Astrocyte of the cerebellum (primary cell): ENCODE measurements around the gene F10.

Experiments used
- DNase-seq: peaks from one replicate; pipeline ENCODE4 v3.0.0-alpha.2; 2011; ENCODE audit warnings: low read depth
- H3K4me3 ChIP-seq: 2 replicates; pipeline ENCODE4 v1.5.1; 2011; ENCODE audit warnings: mild to moderate bottlenecking, low read depth, low read length, moderate library complexity
- CTCF ChIP-seq: IDR thresholded peaks from 2 replicates; pipeline ENCODE4 v1.5.1; 2012; ENCODE audit warnings: low read length, low read depth, moderate library complexity, mild to moderate bottlenecking; ENCODE audit errors: missing control alignments
- in situ Hi-C: cut with HindIII; loops from 2 replicates; pipeline ENCODE4 v1.10.0; 2017; ENCODE audit warnings: low sequenced_read_pairs

F10 gene

DNA sequence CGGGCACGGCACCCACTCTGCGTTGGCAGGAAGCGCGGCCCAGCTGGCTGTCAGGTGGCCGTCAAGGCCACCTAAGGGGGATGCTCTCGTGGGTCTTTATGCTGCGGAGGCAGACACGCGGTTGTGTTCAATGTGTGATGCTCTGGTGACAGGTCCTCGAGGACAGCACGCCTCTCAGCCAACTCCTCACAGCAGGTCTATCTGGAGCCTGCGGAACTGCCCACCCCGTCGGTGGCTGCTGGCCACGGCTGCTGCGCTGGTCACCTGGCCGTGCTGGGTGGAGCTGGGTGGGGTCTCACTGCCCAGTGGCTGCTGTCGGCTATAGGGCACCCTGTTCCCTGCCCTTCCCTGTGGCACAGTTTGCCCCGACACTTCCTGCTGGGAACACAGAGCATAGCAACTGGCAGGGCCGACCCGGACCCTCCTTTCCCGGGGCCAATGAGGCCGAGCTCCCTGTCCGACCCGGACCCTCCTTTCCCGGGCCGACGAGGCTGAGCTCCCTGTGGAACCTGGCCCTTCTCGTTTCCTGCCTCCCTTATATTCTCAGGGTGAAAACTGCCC is 31.3 kb upstream of the F10 start:
- no peak for DNase-seq
- in situ Hi-C loops = no loop called here
- no peak for TF ChIP-seq CTCF
- H3K4me3 ChIP-seq = no peak overlapping the region

DNA sequence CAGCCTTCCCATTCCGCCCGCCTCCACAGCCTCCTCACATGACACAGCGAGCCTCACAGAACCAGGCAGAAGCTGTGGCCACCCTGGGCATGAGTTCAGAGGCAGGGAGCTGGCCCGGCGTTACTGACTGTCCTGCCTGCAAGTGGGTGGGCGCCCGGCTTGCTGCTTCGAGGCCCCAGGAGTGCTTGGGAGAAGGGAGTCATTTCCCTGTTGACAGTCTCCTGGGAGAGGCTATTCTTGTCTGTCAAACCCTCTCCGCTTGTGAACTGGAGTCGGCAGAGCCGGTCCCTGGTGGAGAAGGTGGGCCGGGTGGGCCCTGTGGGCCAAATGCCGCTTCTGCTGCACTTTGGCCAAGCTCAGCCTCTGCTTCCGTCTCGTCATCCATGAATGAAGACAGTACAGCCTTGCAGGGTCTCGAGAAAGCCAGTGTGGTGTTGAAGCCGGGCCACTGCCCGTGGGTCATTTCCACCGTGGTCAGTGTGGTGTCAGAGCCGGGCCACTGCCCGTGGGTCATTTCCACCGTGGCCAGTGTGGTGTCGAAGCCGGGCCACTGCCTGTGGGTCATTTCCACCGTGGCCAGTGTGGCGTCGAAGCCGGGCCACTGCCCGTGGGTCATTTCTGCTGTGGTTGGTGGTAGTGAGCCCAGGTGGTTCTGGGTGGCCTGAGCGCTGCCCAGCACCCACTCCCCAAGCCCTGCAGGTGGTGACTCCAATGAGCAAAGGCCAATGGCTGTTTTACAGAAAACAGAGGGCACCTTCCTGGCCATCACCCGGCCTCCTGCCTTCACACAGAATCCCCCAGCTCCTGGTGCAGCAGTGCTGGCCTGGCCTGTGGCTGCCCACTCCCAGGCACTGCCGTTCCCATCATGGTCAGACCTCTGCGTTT is 30.5 kb upstream of the F10 start:
- no peak for TF ChIP-seq CTCF
- in situ Hi-C loops = no loop called here
- H3K4me3 ChIP-seq = no peak overlapping the region
- DNase-seq = no peak

DNA sequence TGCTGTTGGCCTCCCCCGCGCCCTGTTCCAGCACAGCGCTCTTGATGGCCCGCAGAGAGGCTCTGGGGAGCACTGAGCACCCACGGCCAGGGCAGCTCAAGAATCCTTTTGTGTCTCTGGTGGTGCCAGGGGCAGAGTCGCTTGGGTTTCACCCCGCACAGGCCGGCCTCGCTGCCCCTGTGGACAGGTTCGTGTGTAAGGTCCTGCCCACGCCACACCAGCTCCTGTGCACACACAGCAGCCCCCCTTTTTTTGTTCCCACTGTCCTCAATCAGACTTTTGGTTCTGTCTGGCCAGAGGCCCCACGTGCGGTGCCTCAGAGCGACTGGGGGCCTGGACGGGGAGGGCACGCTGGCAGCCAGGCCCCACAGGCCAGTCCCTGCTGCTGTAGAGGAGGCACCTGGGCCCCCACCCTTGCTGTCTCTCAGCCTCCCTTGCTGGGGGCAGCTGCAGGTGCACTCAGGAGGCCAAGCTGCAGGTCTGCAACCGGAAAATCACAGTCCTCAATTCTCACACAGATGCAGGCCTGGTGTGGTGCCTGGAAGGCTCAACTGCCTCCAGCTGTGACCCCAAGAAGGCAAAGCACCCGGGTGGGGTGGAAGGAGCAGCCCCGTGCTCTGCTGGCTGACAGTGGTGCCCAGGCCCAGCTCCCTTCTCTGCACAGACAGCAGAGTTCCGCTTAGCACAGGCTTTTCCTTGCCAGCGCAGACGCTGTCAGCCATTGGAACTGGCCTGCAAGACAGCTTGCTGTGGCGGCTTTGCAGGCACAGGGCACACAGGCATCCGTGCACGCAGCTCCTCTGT is 29.6 kb upstream of the F10 start:
- no peak overlapping the region for H3K4me3 ChIP-seq
- no peak for TF ChIP-seq CTCF
- in situ Hi-C loops = no loop called here
- no peak for DNase-seq

GRCh38 chr13:113093580-113094409 is 28.8 kb upstream of the F10 start:
- no peak for DNase-seq
- no peak overlapping the region for H3K4me3 ChIP-seq
- in situ Hi-C loops = no loop called here
- no peak for TF ChIP-seq CTCF

- DNase-seq = no peak
- H3K4me3 ChIP-seq = no peak overlapping the region
- no peak for TF ChIP-seq CTCF
- in situ Hi-C loops = no loop called here
Measured at GRCh38 chr13:113094410-113094800, 28.2 kb upstream of the F10 start.
